NCI-H2227 (cell line): ENCODE results near the gene SEPTIN11.
A peak's percentile ranks its signal among the peaks of the same experiment; 100 is the strongest.

Experiments used
- DNase-seq: peaks from one replicate; lab custom pipeline; 2025; ENCODE audit not compliant: unreplicated experiment; lab: John Stamatoyannopoulos, UW

The SEPTIN11 gene

DNA sequence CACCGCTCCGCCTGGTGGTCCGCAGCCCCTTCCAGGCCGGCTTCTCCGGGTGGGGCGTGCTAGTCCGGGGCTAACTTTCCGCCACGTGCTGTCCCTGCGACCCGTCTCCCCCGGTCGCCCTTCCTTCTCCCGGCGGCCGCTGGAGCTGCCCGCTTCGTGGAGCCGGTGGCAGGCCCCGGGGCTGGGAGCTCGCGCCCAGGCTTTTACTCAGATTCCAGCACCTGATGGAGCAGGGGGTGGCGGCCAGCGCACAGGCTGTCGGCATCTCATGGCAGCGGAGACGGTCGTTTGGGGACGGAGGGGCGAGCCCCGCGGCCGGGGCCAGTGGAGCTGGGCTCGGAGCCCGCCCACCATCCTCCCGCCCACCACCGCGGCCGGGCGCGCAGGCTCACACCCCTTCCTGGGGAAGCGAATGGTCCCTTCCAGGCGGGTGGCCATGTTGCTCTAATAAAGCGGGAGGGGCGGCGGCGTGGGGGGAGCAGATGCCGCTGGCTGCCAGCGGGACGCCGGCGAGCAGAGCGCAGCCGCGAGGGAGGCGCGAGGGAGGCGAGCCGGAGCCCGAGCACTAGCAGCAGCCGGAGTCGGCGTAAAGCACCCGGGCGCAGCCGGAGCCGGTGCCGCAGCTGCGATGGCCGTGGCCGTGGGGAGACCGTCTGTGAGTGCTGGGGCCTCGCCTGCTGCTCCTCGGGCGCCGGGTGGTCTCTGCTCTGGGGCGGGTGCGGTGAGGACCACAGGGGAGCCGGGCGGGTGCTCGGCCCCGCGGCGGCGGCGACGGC lies at the start of gene SEPTIN11:
TSS of gene SEPTIN11 (plus strand) at position 477 of the 776 bp plus-strand sequence. CDS start at position 629, 152 bp downstream.
- peak; percentile 93 for DNase-seq

DNA sequence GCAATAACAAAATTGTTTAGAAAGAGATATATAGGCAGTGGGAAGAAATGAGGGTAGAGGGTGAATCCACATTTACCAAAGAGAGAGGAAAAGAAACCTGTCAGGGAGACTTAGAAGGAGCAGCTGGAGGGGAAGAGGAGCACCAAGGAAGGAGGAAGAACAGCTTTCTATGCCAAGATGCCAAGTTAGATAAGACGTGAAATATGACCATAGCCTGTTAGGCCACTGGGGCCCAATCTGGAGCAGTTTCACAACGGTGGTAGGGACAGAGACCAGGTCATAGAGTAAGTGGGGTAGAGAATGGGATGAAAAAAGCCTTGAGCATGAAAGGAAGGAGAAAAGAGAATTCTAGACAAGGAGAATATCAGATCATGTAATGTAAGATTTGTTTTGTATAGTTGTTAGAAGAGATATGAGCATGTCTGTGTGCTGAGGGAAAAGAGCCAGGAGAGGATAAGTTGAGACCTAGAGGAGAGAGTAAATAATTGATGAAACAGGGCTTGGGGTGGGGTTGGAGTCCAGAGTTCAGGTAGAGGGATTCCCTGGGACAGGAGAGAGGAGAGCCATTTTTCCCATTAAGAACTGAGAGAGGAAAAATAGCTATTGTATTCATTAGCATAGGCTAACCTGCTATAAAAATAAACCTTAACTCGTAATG lies 47.2 kb upstream of the SEPTIN11 start:
- no peak for DNase-seq

DNA sequence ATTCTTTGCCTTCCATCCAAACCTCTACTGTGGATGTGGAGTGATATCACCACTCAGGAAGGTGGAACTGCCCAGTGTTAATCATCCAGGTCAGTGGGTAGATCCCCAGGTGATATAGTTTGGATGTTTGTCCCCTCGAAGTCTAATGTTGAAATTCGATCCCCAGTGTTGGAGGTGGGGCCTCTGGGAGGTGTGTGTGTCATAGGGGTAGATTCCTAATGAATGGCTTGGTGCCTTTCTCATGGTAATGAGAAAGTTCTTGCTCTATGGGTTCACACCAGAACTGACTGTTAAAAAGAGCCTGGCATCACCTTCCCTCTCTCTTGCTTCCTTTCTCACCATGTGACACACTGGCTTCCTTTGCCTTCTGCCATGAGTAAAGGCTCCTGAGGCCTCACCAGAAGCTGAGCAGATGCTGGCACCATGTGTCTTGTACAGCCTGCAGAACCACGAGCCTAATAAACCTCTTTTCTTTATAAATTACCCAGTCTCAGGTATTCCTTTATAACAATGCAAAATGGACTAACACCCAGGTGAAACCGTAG lies 44.8 kb upstream of the SEPTIN11 start:
- no peak for DNase-seq

DNA sequence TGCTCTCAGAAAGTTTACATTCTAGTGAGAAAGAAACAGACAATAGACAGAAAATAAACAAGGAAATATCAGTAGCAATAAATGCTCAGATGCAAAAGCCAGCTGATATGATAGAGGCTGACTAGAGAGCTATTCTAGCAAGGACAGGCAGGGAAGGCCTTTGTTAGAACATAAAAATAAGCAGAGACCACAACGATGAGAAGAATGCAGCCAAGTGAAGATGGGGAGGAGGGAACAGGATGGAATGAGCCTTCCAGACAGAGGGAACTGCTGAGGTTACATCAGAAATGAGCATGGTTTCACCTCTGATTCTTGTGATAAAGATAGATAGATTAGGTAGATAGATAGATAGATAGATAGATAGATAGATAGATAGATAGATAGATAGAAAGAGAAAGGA lies 44.0 kb upstream of the SEPTIN11 start:
- DNase-seq = no peak

DNA sequence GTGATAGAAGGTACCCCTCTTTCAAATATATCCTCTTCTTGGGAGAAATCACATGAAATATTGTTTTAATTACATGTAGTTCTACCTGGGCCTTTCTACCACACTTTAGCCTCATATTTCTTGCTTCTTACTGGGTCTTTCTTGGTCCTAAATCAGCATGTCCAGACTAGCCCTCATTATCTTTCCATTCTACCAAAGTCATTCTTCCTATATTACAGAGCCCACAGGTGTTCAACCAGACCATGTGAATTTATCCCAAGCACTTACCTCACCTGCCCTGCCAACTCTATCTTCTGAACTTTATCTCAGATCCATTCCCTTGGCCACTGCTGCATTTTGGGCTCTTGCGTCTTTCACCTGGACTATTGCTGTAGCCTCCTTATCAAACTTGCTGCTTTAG lies 39.8 kb upstream of the SEPTIN11 start:
- no peak for DNase-seq

DNA sequence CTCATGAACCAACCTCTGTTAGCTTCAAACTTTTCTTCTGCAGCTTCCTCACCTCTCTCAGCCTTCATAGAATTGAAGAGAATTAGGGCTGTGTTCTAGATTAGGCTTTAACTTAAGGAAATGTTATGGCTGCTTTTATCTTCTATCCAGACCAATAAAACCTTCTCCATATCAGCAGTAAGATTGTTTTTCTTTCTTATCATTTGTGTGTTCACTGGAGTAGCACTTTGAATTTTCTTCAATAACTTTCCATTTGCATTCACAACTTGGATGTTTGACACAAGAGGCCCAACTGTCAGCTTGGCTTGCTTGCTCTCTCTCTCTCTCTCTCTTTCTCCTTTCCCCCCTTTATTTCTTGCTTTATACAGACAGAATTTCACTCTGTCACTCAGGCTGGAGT lies 28.8 kb upstream of the SEPTIN11 start:
- DNase-seq = no peak

DNA sequence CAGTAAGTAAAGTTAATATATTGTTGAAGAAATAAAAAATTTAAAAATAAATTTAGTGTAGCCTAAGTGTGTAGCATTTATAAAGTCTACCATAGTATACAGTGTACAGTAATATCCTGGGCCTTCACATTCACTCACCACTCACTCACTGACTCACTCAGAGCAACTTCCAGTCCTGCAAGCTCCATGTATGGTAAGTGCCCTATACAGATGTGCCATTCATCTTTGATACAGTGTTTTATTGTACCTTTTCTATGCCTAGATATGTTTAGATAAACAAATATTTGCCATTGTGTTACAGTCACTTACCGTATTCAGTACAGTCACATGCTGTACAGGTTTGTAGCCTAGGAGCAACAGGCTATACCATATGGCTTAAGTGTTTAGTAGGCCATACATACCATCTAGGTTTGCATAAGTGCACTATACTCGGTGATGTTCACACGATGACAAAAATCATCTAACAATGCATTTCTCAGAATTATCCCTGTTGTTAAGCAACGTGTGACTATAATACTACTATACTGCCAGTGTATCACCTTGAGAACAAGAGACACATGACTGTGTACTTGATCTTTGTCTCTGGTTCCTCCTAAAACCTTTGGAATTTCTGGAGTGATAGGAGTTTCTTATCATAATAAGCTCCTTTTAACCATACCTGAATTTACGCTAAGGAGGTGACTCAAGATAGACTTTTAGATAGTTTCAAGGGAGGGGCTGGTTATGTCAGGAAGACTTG lies 25.8 kb upstream of the SEPTIN11 start:
- no peak for DNase-seq

DNA sequence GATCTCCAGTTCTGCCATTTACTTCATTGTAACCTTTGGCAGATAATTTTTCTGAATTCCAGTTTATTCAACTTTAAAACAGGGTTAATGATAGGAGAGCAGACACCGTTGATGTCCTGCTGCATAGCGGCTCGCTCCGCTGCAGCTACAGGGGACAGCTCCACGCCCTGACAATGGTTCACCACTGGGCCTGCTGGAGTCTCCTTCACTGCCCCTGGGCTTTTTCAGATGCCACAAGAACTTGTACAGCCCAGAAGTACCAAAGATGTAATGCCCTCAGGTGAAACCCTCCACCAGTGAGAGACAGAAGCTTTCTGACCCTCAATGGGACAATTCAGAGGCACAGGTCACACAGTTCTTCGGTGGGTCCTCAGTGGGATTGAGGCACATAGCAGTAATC lies 22.7 kb upstream of the SEPTIN11 start:
- no peak for DNase-seq

DNA sequence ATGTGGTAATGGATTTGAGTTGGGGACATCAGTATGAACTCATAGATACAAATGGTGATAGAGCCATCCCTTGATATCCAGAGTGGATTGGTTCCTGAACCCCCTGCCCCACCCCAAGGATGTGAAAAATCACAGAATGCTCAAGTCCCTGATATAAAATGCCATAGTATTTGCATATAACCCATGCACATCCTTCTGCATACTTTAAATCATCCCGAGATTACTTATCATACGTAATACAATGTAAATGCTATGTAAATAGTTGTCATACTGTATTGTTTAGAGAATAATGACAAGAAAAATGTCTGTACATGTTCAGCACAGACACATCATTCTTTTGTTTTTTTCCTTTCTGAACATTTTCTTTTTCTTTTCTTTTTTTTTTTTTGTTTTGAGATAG lies 18.9 kb upstream of the SEPTIN11 start:
- no peak for DNase-seq

DNA sequence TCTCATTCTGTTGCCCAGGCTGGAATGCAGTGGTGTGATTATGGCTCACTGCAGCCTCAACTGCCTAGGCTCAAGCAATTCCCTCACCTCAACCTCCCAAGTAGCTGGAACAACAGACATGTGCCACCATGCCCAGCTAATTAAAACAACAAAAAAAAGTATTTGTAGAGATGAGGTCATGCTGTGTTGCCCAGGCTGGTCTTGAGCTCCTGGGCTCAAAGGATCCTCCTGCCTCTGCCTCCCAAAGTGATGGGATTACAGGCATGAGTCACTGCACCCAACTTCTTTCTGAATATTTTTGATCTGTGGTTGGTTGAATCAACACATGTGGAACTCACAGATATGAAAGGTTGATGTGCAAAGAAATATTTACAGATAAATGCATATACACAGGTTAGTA lies 18.5 kb upstream of the SEPTIN11 start:
- DNase-seq = no peak

DNA sequence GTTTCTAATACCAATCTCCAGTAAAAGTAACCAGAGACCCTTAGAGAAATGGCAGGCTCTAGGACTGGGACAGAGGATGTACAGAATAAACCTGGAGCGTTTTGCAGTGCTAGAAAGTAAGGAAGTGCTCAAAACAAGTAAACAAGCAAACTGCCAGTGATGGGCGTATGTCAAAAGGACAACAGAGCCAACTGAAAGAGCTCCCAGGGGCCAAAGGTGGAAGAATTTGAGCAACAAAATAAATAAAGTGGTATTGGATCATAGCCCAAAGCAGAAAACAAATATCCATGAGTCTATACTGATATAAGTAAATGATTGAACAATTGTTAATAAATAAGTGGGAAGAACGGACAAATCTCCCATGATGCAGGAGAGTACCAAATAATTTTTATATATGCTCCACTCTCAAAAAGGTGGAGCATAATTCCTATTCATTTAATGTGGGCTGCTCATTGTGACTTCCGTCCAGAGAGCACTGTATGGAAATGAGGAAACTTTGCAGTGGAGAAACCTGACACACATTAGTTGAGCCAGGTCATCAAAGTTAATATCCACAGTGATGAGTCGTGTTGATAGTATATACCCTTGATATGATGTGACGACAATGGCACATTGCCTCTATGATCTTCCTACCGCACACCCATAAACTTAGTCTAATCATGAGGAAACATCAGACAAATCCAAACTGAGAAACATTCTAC lies 17.8 kb upstream of the SEPTIN11 start:
- DNase-seq = no peak

DNA sequence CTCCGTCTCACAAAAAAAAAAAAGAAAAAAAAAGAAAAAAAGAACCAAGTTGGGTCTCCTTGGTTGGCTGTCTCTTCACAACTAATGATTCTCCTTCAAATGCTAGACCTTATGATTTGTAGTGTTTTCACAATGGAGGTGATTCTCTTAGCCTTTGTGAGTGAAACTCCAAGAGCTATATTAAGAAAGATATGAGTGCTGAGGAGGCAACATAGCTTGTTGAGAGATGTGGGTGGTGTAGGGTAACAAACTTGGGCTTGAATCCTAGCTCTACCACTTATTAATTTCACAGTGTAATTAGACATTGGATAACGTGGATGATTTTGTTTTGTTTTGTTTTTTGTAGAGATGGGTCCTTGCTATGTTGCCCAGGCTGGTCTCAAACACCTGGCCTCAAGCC lies 10.4 kb upstream of the SEPTIN11 start:
- DNase-seq = no peak

DNA sequence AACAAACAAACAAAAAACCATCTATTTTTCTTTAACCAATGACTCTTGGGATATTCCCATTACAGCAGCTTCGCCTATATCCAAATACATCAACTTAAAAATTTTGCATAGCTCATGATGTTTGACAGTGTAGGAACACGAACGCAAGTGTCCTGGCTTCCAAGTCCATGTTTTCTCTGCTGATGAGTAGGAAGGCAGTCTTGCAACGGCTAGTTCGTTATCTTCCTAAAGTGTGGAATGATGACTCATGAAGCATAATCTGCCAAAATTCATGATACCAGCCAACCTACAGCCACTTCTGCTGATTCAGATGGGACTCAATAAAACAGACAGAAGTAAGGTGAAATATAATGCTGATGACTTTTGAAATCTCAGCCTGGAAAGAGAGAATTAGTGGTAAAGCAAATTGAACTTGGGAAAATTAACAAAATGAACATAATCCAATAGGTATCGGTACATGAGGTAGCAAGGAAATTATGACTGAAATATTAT lies 6.4 kb upstream of the SEPTIN11 start:
- DNase-seq = no peak

DNA sequence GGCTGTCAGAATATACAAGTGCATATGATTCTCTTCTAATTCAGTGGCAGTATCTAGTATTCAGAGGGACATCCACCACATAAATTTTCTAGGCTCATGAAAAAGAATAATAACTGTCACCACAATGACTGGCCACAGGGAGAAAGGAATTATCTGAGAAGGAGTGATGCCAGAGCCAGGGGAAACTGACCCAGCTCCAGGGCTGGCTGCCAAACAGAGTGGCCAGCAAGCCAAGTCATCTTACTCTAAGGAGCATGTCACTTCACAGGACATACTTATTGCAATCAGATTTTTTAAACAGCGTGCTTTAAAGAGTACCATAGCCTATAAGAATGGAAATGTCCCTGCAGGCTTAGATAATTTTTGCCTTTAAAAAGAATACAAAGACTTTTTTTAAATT lies 5.8 kb upstream of the SEPTIN11 start:
- no peak for DNase-seq

DNA sequence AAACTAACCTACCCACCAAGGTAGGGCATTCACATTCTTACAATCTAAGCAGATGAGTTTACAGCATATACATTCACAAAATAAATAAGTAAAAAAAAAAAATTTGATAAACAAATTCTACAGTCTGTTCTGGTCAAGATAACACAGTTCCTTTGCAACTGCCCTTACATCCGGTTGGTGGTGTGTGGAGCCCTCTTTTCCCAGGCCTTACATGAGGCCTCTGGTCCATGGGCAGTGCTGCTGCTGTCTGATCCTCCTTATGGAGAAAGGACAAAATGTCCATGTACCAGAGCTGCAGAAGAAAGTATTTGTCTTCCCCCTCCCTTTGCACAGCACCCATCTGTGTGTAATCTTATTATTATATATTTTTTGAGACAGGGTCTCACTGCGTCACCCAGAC lies 2.2 kb upstream of the SEPTIN11 start:
- DNase-seq = no peak

DNA sequence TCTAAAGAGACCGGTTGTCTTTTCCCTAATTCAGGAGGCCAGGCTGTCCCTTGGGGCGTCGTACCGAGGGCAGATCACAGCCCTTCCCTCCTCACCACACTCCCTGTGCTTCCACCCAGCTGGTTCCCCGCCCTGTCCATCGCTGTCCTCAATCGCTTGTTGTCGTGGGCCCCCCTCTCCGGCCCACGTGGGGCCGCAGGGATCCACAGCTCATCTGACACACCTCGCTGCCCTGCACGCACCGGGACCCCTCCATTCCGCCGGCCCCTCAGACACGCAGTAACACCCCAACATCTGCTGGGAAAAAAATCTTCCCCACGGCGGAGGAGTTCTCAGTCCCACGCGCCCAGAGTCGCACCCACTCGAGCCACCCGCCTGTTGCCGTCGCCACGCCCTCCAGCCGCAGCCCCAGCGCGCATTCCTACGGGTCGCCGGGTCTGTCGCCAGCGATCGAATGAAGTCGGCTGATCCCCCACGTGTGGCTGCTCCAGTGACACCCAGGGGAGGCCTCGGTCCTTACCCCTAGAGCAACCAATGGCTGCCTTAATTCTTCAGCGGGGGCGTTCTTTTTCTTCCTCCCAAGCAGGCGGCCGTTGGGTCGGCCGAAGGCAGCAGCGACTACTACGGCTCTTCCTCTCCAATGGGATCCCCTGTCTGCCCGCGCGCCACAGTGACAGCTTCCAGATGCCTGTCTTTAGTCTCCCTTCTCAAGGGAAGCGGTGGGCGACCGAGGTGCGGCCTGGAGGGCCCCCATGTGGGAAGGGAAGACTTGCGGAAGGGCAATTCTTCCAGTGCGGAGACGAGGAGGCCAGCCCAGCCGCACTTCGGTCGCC lies 893 bp upstream of the SEPTIN11 start:
- peak; percentile 70 for DNase-seq

DNA sequence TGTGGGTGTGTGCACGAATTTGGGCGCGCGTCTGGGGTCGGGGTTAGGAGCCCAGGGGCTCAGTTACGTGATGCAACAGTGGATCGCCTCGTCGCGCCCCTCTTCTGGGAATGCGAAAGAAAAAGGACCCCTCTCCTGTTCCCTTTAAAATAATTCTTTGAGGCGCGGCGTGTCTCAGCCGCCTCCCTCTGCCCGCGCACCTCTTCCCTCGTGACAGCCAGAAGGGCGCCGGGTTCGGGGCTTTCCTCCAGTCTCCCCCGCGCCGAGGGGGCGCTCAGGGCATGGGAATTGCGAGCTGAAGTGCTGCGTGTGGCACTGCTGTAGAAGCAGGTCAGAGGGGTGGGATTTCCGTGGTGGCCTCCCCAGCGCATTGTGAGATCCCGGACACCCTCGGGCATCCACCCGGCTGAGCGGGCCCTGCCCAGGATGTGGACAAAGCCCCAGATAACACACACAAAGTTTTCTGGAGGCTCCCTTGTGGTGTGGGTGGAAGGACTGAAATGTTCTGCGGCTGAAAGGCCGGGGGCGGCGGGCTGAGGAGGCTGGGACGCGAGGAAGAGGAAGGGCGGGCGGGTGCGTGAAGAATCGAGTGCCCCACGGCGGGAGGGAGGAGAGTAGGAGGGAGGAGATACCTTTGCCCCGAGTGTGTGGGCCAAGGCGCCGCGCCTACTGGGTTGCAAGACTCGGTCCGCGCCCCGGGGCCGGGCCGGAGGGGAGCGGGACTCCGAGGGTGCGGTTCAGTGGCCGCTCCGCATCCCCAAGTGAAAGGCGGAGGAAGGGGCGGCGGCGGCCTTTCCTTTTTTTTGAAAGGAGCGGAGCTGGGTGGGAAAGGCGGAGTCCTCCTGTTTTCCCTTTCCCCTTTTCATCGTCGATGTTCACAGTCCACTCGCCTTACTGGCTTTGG lies 752 bp downstream of the SEPTIN11 start:
- DNase-seq = peak; percentile 31

DNA sequence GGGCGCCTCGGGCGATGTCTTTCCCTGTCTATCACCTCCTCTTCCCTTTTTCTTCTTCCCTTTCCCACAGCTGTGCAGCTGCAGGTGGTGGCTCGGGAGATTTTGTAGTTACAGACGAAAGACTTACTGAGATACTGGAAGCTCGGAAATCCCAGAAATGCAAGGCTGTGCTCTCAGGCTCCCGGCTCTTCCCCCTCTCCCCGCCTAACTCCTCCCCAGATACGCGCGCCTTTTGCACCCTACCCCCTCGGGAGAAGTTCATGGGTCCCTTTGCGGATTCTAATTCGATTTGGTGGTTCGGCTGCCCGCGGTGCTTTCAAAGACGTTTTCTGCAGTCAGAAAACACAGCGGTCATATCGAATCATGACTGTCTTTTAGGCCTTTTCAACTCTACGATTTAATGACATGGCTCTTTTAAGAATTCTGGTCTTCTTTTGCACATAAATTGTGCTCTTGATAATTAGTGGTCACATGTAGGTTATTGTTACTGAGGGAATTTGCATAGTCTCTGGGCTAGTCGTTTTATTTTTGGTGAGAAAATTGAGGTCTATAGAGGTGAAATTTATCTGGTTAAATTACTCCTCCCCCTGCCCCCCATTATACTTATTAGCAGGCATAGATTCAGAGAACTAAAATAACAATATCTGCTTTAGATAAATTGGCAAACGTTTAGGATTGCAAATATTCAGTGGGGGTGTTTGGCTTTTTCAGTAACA lies 1.6 kb downstream of the SEPTIN11 start:
- peak; percentile 31 for DNase-seq

DNA sequence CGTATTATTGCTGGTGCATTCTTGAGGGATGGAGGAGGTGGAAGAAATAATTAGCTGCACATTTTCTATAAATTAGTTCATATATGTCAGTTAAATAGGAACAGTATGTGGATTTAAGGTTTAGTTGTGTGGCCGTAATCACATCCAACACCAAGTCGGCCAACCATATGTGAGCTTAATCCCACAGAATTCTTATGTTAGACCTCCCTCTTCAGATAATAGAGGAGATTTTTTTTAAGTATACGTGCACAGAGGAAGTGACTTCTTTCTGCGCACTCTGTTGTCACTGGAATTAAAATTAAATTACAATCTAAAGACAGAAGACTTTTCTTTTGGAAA lies 2.1 kb downstream of the SEPTIN11 start:
- no peak for DNase-seq
